CD14-positive monocyte (primary cell): ENCODE results near the gene ABCF3. TPM values are rescaled to one million over a fixed set of nuclear protein-coding genes. Genes with fewer than 3 reads are reported as not detected.

Experiments used
- DNase-seq, 3 donors: peaks; one replicate each; pipeline ENCODE4 v3.0.0-alpha.2; 2011 to 2022
- H2AFZ ChIP-seq: 2 replicates; pipeline ENCODE4 v1.6.0; 2012; ENCODE audit warnings: mild to moderate bottlenecking, low read depth, low read length, inconsistent platforms; ENCODE audit not compliant: insufficient read depth, poor library complexity, severe bottlenecking
- H3K27ac ChIP-seq, 2 donors: 1 replicate in 1 of 2; 2 replicates in 1 of 2; pipeline ENCODE4 v1.5.1; 2012 to 2013; ENCODE audit warnings: low read length in 2 of 2, control low read depth in 1 of 2, inconsistent platforms in 1 of 2, low read depth in 1 of 2, mild to moderate bottlenecking in 1 of 2
- H3K27me3 ChIP-seq, 2 donors: one replicate each; pipeline versions ENCODE4 v1.6.0 to v1.6.1; 2011 to 2013; ENCODE audit warnings: low read length in 2 of 2; ENCODE audit not compliant: control insufficient read depth in 2 of 2, insufficient read depth in 2 of 2
- H3K36me3 ChIP-seq, 2 donors: replicated peaks in 1 of 2; 1 replicate in 1 of 2; 2 replicates in 1 of 2; pipeline versions ENCODE4 v1.5.1 to v1.6.1; 2012 to 2013; ENCODE audit warnings: low read length in 2 of 2, control low read depth in 1 of 2, inconsistent platforms in 1 of 2, mild to moderate bottlenecking in 1 of 2; ENCODE audit not compliant: insufficient read depth in 2 of 2, control insufficient read depth in 1 of 2
- H3K4me1 ChIP-seq, 2 donors: 1 replicate in 1 of 2; 2 replicates in 1 of 2; pipeline versions ENCODE4 v1.5.1 to v1.6.1; 2012 to 2013; ENCODE audit warnings: low read length in 2 of 2, control low read depth in 1 of 2, inconsistent platforms in 1 of 2, mild to moderate bottlenecking in 1 of 2, moderate library complexity in 1 of 2; ENCODE audit not compliant: insufficient read depth in 2 of 2, control insufficient read depth in 1 of 2
- H3K4me2 ChIP-seq: replicated peaks from 2 replicates; pipeline ENCODE3; 2012; ENCODE audit warnings: low read length, moderate library complexity, mild to moderate bottlenecking; ENCODE audit not compliant: poor library complexity, severe bottlenecking; ENCODE audit errors: extremely low read depth
- H3K4me3 ChIP-seq, 3 experiments: fragments of 200-600 bp in 1 of 3; sonication (generic) in 1 of 3; replicated peaks in 1 of 3; 1 replicate in 2 of 3; 2 replicates in 1 of 3; pipeline ENCODE4 v1.5.1; 2011 to 2013; ENCODE audit warnings: low read length in 3 of 3, mild to moderate bottlenecking in 3 of 3, control low read depth in 2 of 3, low read depth in 2 of 3, inconsistent platforms in 1 of 3, moderate library complexity in 1 of 3
- H3K79me2 ChIP-seq: 2 replicates; pipeline ENCODE4 v1.6.0; 2012; ENCODE audit warnings: mild to moderate bottlenecking, control low read depth, inconsistent platforms, low read length, moderate library complexity; ENCODE audit not compliant: insufficient read depth
- H3K9ac ChIP-seq: 2 replicates; pipeline ENCODE4 v1.6.0; 2017; ENCODE audit warnings: low read length, mild to moderate bottlenecking; ENCODE audit not compliant: insufficient read depth, poor library complexity, severe bottlenecking
- H3K9me3 ChIP-seq, 2 donors: replicated peaks in 1 of 2; 1 replicate in 1 of 2; 2 replicates in 1 of 2; pipeline versions ENCODE4 v1.5.1 to v1.6.1; 2012 to 2013; ENCODE audit warnings: low read length in 2 of 2, control low read depth in 1 of 2; ENCODE audit not compliant: control insufficient read depth in 1 of 2, insufficient read depth in 1 of 2
- H4K20me1 ChIP-seq: 2 replicates; pipeline ENCODE4 v1.6.0; 2012; ENCODE audit warnings: mild to moderate bottlenecking, low read length, control low read depth, moderate library complexity; ENCODE audit not compliant: insufficient read depth
- H3K27ac Mint-ChIP-seq, 7 donors: one replicate each; pipeline ENCODE4 v1.8.0; 2020; ENCODE audit warnings: mild to moderate bottlenecking in 7 of 7, mixed read lengths in 7 of 7, moderate library complexity in 6 of 7, inconsistent platforms in 2 of 7
- H3K27me3 Mint-ChIP-seq, 3 donors: one replicate each; pipeline ENCODE4 v1.8.0; 2021 to 2022; ENCODE audit warnings: low read depth in 3 of 3, mild to moderate bottlenecking in 3 of 3, mixed read lengths in 3 of 3, moderate library complexity in 3 of 3, inconsistent platforms in 1 of 3
- H3K36me3 Mint-ChIP-seq, 2 donors: one replicate each; pipeline ENCODE4 v1.8.0; 2020; ENCODE audit warnings: mixed read lengths in 2 of 2, inconsistent platforms in 1 of 2, mild to moderate bottlenecking in 1 of 2
- H3K4me1 Mint-ChIP-seq: one replicate; pipeline ENCODE4 v1.8.0; 2020; ENCODE audit warnings: mild to moderate bottlenecking, mixed read lengths
- H3K4me3 Mint-ChIP-seq, 2 donors: one replicate each; pipeline ENCODE4 v1.8.0; 2020; ENCODE audit warnings: mild to moderate bottlenecking in 2 of 2, mixed read lengths in 2 of 2, moderate library complexity in 1 of 2
- H3K9me3 Mint-ChIP-seq, 7 donors: one replicate each; pipeline ENCODE4 v1.8.0; 2020 to 2022; ENCODE audit warnings: mixed read lengths in 7 of 7, mild to moderate bottlenecking in 6 of 7, moderate library complexity in 6 of 7, inconsistent platforms in 2 of 7
- CTCF ChIP-seq: fragments of 200-600 bp; IDR thresholded peaks from one replicate; pipeline ENCODE4 v1.8.0; 2022; ENCODE audit warnings: antibody characterized with exemption, mild to moderate bottlenecking
- WGBS: methylation state at CpG from one replicate; pipeline ENCODE4 v1.1.5; 2013; ENCODE audit warnings: missing lambda C conversion rate; ENCODE audit not compliant: insufficient coverage; 5-methylcytosine and 5-hydroxymethylcytosine counted together
- intact Hi-C, 2 donors: fragments of 100-400 bp; cut with micrococcal nuclease; formaldehyde crosslinking; loops; one replicate each; pipeline versions ENCODE4 v1.15.0 to v1.15.1; 2023
- polyA plus RNA-seq, 3 donors: library from polyadenylated mRNA; depleted of rRNA in 1 of 3; unstranded in 2 of 3; stranded (reverse) in 1 of 3; fragments of 300-500 nt in 2 of 3; fragments of >200 nt in 1 of 3; fragmentation: Illumina TruSeq in 2 of 3; gene quantifications; 1 replicate in 2 of 3; 2 replicates in 1 of 3; pipeline ENCODE4 v1.2.3, GENCODE V29; 2012 to 2021

The ABCF3 gene
- polyA plus RNA-seq, 3 donors = 13.5 to 74.8 (median 13.9) TPM

GRCh38 chr3:184156522-184156955, 29.5 kb upstream of the ABCF3 start:
- peak overlapping the region; percentile 96 for H3K4me3 Mint-ChIP-seq
- no peaks in the 10 kb centered on the region for H3K9me3 Mint-ChIP-seq
- peaks cover 47% of the 10 kb centered on the region for H3K4me1 Mint-ChIP-seq
- peaks cover 9 to 15% of the 10 kb centered on the region in 2 donors for H3K36me3 Mint-ChIP-seq
- Histone ChIP-seq H3K36me3 (no peaks in the 10 kb centered on the region), H3K4me2 (peak overlapping the region; percentile 99), H3K27me3 (no peaks in the 10 kb centered on the region), H3K9ac (peak overlapping the region; percentile 77), H3K27ac (peak overlapping the region in 1 of 2 donors; percentile 77), H3K79me2 (peaks cover 55% of the 10 kb centered on the region), H3K9me3 (no peaks in the 10 kb centered on the region), H2AFZ (peak overlapping the region; percentile 88), H3K4me1 (peaks cover 37 to 44% of the 10 kb centered on the region in 2 donors), H4K20me1 (peaks cover 56% of the 10 kb centered on the region), H3K4me3 (peak overlapping the region; percentile 77 to 97 (median 94))
- intact Hi-C loops = loop anchor here in 1 of 2 donors (2.0 kb wide), 1 partner anchor 22 kb away; the partner anchor contains the start of gene EIF2B5
- DNase-seq = no peak
- peaks cover 0 to 4% (median 2%) of the 10 kb centered on the region in 3 donors for H3K27me3 Mint-ChIP-seq
- WGBS = 20% methylated on average over 1 of the region's 6 CpGs
- TF ChIP-seq CTCF = no peak
- H3K27ac Mint-ChIP-seq = peak overlapping the region in 5 of 7 donors; percentile 69 to 89 (median 85)

GRCh38 chr3:184157206-184157605, 28.8 kb upstream of the ABCF3 start:
- peak overlapping the region; percentile 99 for H3K4me2 ChIP-seq
- intact Hi-C loops = loop anchor here in 1 of 2 donors (2.0 kb wide), 1 partner anchor 22 kb away; the partner anchor contains the start of gene EIF2B5
- H3K27ac Mint-ChIP-seq = peak overlapping the region in 3 of 7 donors; percentile 15 to 82 (median 69)

More at GRCh38 chr3:184157206-184157605, 28.8 kb upstream of the ABCF3 start:
- no peak overlapping the region for H2AFZ ChIP-seq
- H4K20me1 ChIP-seq = peaks cover 62% of the 10 kb centered on the region
- Mint-ChIP-seq H3K9me3 (no peaks in the 10 kb centered on the region), H3K36me3 (peaks cover 11 to 19% of the 10 kb centered on the region in 2 donors), H3K4me3 (peak overlapping the region; percentile 96), H3K4me1 (peaks cover 47% of the 10 kb centered on the region), H3K27me3 (peaks cover 0 to 1% (median 0%) of the 10 kb centered on the region in 3 donors)
- H3K4me1 ChIP-seq = peaks cover 37 to 44% of the 10 kb centered on the region in 2 donors
- peaks cover 58% of the 10 kb centered on the region for H3K79me2 ChIP-seq
- peak overlapping the region in 2 of 3 experiments; percentile 77 to 97 for H3K4me3 ChIP-seq
- H3K36me3 ChIP-seq = peaks cover 0 to 2% of the 10 kb centered on the region in 2 donors
- no peaks in the 10 kb centered on the region for H3K9me3 ChIP-seq
- no peak overlapping the region for H3K27ac ChIP-seq
- no peak for TF ChIP-seq CTCF
- DNase-seq = no peak
- no peaks in the 10 kb centered on the region for H3K27me3 ChIP-seq
- peak overlapping the region; percentile 77 for H3K9ac ChIP-seq
